Stomach (tissue), 4 donors: ENCODE results near the gene ZNF200.

Source experiments
- CTCF ChIP-seq, 7 experiments: fragments of 450-650 bp in 4 of 7; fragments of 200-600 bp in 3 of 7; sonication (generic) in 3 of 7; IDR thresholded peaks; one replicate each; pipeline ENCODE4 v1.5.1; 2016 to 2019; ENCODE audit warnings: antibody characterized with exemption in 7 of 7, control low read depth in 2 of 7, mild to moderate bottlenecking in 1 of 7
- EP300 ChIP-seq: sonication (generic); formaldehyde crosslinking; IDR thresholded peaks from one replicate; pipeline ENCODE4 v1.6.1; 2017; ENCODE audit warnings: antibody characterized with exemption
- POLR2A ChIP-seq, 4 donors: fragments of 450-650 bp; IDR thresholded peaks; one replicate each; pipeline ENCODE4 v1.6.1; 2016; ENCODE audit warnings: antibody characterized with exemption in 4 of 4, control low read depth in 2 of 4, mild to moderate bottlenecking in 1 of 4, moderate library complexity in 1 of 4
- POLR2AphosphoS5 ChIP-seq, 3 donors: sonication (generic); formaldehyde crosslinking; IDR thresholded peaks; one replicate each; pipeline ENCODE4 v1.6.1; 2016; ENCODE audit warnings: antibody characterized with exemption in 3 of 3

- TF ChIP-seq POLR2A (IDR thresholded peaks at IDR 0.05): no peak
- no peak for TF ChIP-seq CTCF (IDR thresholded peaks at IDR 0.05)
- no peak for TF ChIP-seq POLR2AphosphoS5 (IDR thresholded peaks at IDR 0.05)
- no peak for TF ChIP-seq EP300
Measured at GRCh38 chr16:3189869-3190268, 45.1 kb downstream of the ZNF200 start.
